H1 (cell line): ENCODE measurements around the gene IQCH. TPM values are rescaled to one million over a fixed set of nuclear protein-coding genes. Genes with fewer than 3 reads are reported as not detected.

Experiments
- CTCF ChIA-PET: fragments of 300-600 bp; sonication (Branson Sonifier 250); formaldehyde crosslinking; loops from one replicate; lab custom pipeline; 2021; ENCODE audit not compliant: partially characterized antibody; lab: Charles Lee
- POLR2A ChIA-PET: fragments of 300-600 bp; sonication (Branson Sonifier 250); formaldehyde crosslinking; loops from one replicate; lab custom pipeline; 2021; ENCODE audit warnings: inconsistent platforms; ENCODE audit not compliant: partially characterized antibody; lab: Charles Lee
- DNase-seq, 2 experiments: peaks; one replicate each; pipeline versions ENCODE4 v3.0.0 to v3.0.0-alpha.2; 2010 to 2022; ENCODE audit warnings: low spot score in 2 of 2, low read depth in 1 of 2, mixed read lengths in 1 of 2
- FAIRE-seq: peaks from 2 replicates; lab custom pipeline; 2011; peaks lifted over from hg19 to GRCh38; lab: Jason Lieb, UNC
- H2AFZ ChIP-seq: 2 replicates; pipeline ENCODE4 v1.8.1; 2012; ENCODE audit warnings: low read length, inconsistent platforms
- H2AK5ac ChIP-seq: 2 replicates; pipeline ENCODE4 v1.6.1; 2013; ENCODE audit warnings: low read depth, low read length
- H2BK120ac ChIP-seq: replicated peaks from 2 replicates; pipeline ENCODE3; 2013; ENCODE audit warnings: low read depth, low read length, inconsistent platforms
- H2BK12ac ChIP-seq: 2 replicates; pipeline ENCODE4 v1.6.1; 2013; ENCODE audit warnings: low read depth, low read length
- H2BK15ac ChIP-seq: 2 replicates; pipeline ENCODE4 v1.6.1; 2013; ENCODE audit warnings: low read length
- H2BK20ac ChIP-seq: 2 replicates; pipeline ENCODE4 v1.6.1; 2013; ENCODE audit warnings: low read length
- H2BK5ac ChIP-seq: 2 replicates; pipeline ENCODE4 v1.6.1; 2013; ENCODE audit warnings: low read depth, low read length
- H3K14ac ChIP-seq: 2 replicates; pipeline ENCODE4 v1.6.1; 2013; ENCODE audit warnings: inconsistent platforms; ENCODE audit not compliant: insufficient read length
- H3K18ac ChIP-seq: 2 replicates; pipeline ENCODE4 v1.6.1; 2013; ENCODE audit warnings: low read length; ENCODE audit errors: extremely low read depth
- H3K23ac ChIP-seq: 2 replicates; pipeline ENCODE4 v1.6.1; 2013; ENCODE audit warnings: inconsistent platforms; ENCODE audit not compliant: insufficient read length
- H3K23me2 ChIP-seq: 2 replicates; pipeline ENCODE4 v1.6.1; 2013; ENCODE audit warnings: low read depth, low read length
- H3K27ac ChIP-seq: 2 replicates; pipeline ENCODE4 v1.6.1; 2011; ENCODE audit warnings: low read depth, low read length, inconsistent platforms
- H3K27me3 ChIP-seq, 4 experiments: replicated peaks in 1 of 4; 1 replicate in 1 of 4; 2 replicates in 3 of 4; pipeline versions ENCODE4 v1.6.1 to v1.8.1; 2011 to 2013; ENCODE audit warnings: low read length in 3 of 4, mild to moderate bottlenecking in 3 of 4, inconsistent platforms in 2 of 4, mixed read lengths in 2 of 4, moderate library complexity in 1 of 4; ENCODE audit not compliant: control insufficient read depth in 3 of 4, insufficient read depth in 3 of 4; ENCODE audit errors: extremely low read depth in 1 of 4
- H3K36me3 ChIP-seq, 4 experiments: 2 replicates each; pipeline versions ENCODE4 v1.6.1 to v1.8.1; 2011 to 2013; ENCODE audit warnings: mild to moderate bottlenecking in 4 of 4, low read length in 3 of 4, moderate library complexity in 2 of 4, control low read depth in 1 of 4, inconsistent platforms in 1 of 4; ENCODE audit not compliant: insufficient read depth in 4 of 4, control insufficient read depth in 2 of 4
- H3K4ac ChIP-seq: replicated peaks from 2 replicates; pipeline ENCODE3; 2013; ENCODE audit warnings: low read length, low read depth, mixed read lengths, inconsistent platforms; ENCODE audit not compliant: insufficient read length
- H3K4me1 ChIP-seq, 4 experiments: replicated peaks in 1 of 4; 1 replicate in 1 of 4; 2 replicates in 3 of 4; pipeline versions ENCODE4 v1.6.1 to v1.8.1; 2011 to 2013; ENCODE audit warnings: low read length in 3 of 4, inconsistent platforms in 2 of 4, mixed read lengths in 1 of 4; ENCODE audit not compliant: insufficient read depth in 4 of 4, control insufficient read depth in 3 of 4
- H3K4me2 ChIP-seq, 2 experiments: 2 replicates each; pipeline versions ENCODE4 v1.6.1 to v1.8.1; 2011 to 2013; ENCODE audit warnings: low read depth in 2 of 2, low read length in 2 of 2, control low read depth in 1 of 2, inconsistent platforms in 1 of 2, mild to moderate bottlenecking in 1 of 2; ENCODE audit not compliant: insufficient read depth in 1 of 2
- H3K4me3 ChIP-seq, 4 experiments: fragments of 200-600, 300-600 bp in 1 of 4; sonication (generic), shearing (Covaris generic), sonication (Bioruptor Twin) in 1 of 4; 2 replicates each; pipeline versions ENCODE4 v1.5.1 to v1.8.1; 2011 to 2016; ENCODE audit warnings: low read length in 4 of 4, low read depth in 3 of 4, control low read depth in 2 of 4, inconsistent platforms in 2 of 4, mild to moderate bottlenecking in 2 of 4, mixed read lengths in 1 of 4, moderate library complexity in 1 of 4; ENCODE audit not compliant: insufficient read depth in 2 of 4; ENCODE audit errors: extremely low read depth in 1 of 4
- H3K56ac ChIP-seq: replicated peaks from 2 replicates; pipeline ENCODE3; 2013; ENCODE audit warnings: low read depth, mild to moderate bottlenecking, mixed read lengths, low read length, inconsistent platforms; ENCODE audit not compliant: insufficient read length
- H3K79me1 ChIP-seq: 2 replicates; pipeline ENCODE4 v1.6.1; 2013; ENCODE audit warnings: low read depth, low read length, control low read depth
- H3K79me2 ChIP-seq, 2 experiments: 2 replicates each; pipeline versions ENCODE4 v1.6.1 to v1.8.1; 2012 to 2013; ENCODE audit warnings: low read length in 2 of 2, mild to moderate bottlenecking in 2 of 2, inconsistent platforms in 1 of 2; ENCODE audit not compliant: insufficient read depth in 2 of 2, control insufficient read depth in 1 of 2
- H3K9ac ChIP-seq, 4 experiments: replicated peaks in 1 of 4; 1 replicate in 1 of 4; 2 replicates in 3 of 4; pipeline versions ENCODE4 v1.6.1 to v1.8.1; 2011 to 2013; ENCODE audit warnings: low read depth in 3 of 4, low read length in 3 of 4, control low read depth in 2 of 4, mild to moderate bottlenecking in 2 of 4, moderate library complexity in 2 of 4, inconsistent platforms in 1 of 4; ENCODE audit errors: extremely low read depth in 1 of 4
- H3K9me3 ChIP-seq, 2 experiments: 2 replicates each; pipeline versions ENCODE4 v1.6.1 to v1.8.1; 2012 to 2013; ENCODE audit warnings: mild to moderate bottlenecking in 2 of 2, moderate library complexity in 2 of 2, control low read depth in 1 of 2, inconsistent platforms in 1 of 2, low read depth in 1 of 2, low read length in 1 of 2, mixed read lengths in 1 of 2; ENCODE audit not compliant: insufficient read depth in 2 of 2
- H4K20me1 ChIP-seq, 2 experiments: replicated peaks in 1 of 2; 2 replicates each; pipeline versions ENCODE3 to v1.8.1; 2011 to 2013; ENCODE audit warnings: inconsistent platforms in 2 of 2, low read length in 2 of 2, mild to moderate bottlenecking in 1 of 2; ENCODE audit not compliant: insufficient read depth in 2 of 2, control insufficient read depth in 1 of 2
- H4K5ac ChIP-seq: 2 replicates; pipeline ENCODE4 v1.6.1; 2013; ENCODE audit warnings: low read length, low read depth, mixed read lengths, inconsistent platforms; ENCODE audit not compliant: insufficient read length
- H4K8ac ChIP-seq: 2 replicates; pipeline ENCODE4 v1.8.0; 2013; ENCODE audit warnings: mild to moderate bottlenecking, moderate library complexity, low read length, inconsistent platforms; ENCODE audit not compliant: insufficient read depth; ENCODE audit errors: extremely low read depth
- H4K91ac ChIP-seq: replicated peaks from 2 replicates; pipeline ENCODE3; 2013; ENCODE audit warnings: low read length, mixed read lengths, inconsistent platforms; ENCODE audit not compliant: insufficient read length
- NRF1 ChIP-seq: IDR thresholded peaks from 2 replicates; pipeline ENCODE4 v1.6.1; 2011; ENCODE audit warnings: mild to moderate bottlenecking, low read depth, low read length, improper control_type of control experiment
- RAD21 ChIP-seq, 2 experiments: IDR thresholded peaks in 1 of 2; conservative IDR thresholded peaks in 1 of 2; 2 replicates each; pipeline ENCODE4 v1.6.1; 2011; ENCODE audit warnings: low read depth in 2 of 2, low read length in 2 of 2, improper control_type of control experiment in 1 of 2, inconsistent platforms in 1 of 2, mild to moderate bottlenecking in 1 of 2, moderate library complexity in 1 of 2
- WGBS, 2 experiments: shearing (Covaris generic) in 1 of 2; methylation state at CpG; one replicate each; pipeline versions ENCODE4 v1.1.6 to v1.1.7; 2013 to 2015; ENCODE audit warnings: low lambda C conversion rate in 2 of 2, mixed read lengths in 2 of 2, inconsistent platforms in 1 of 2, low coverage in 1 of 2, missing lambda C conversion rate in 1 of 2; ENCODE audit not compliant: insufficient replicate concordance in 2 of 2, insufficient coverage in 1 of 2, insufficient read length in 1 of 2; ENCODE audit errors: extremely low coverage in 1 of 2, missing lambda C conversion rate in 1 of 2; 5-methylcytosine and 5-hydroxymethylcytosine counted together
- polyA plus RNA-seq, 7 experiments: library from polyadenylated mRNA; depleted of rRNA in 3 of 7; stranded (reverse) in 5 of 7; unstranded in 2 of 7; fragments of >200 nt in 5 of 7; fragments of 200-250 nt in 2 of 7; gene quantifications; 1 replicate in 5 of 7; 2 replicates in 1 of 7; 4 replicates in 1 of 7; pipeline versions ENCODE4 v1.2.1 to v1.2.3, GENCODE V29; 2011 to 2013; ENCODE audit warnings: missing spikeins in 2 of 7, mixed read lengths in 2 of 7
- total RNA-seq: library from RNA; stranded (reverse); fragmentation: NEBNext Ultra II Directional; extraction: Animal tissue kit (Norgen Biotek cat#: 25700); gene quantifications from 2 replicates; pipeline ENCODE4 v1.2.1, GENCODE V29; 2021
- TF ChIP-seq, protein P1 (sequence below), 3 experiments: IDR thresholded peaks; 1 replicate in 2 of 3; 2 replicates in 1 of 3; pipeline versions ENCODE4 v1.5.1 to v1.6.1; 2011; ENCODE audit warnings: low read length in 3 of 3, mild to moderate bottlenecking in 3 of 3, inconsistent platforms in 2 of 3, low read depth in 1 of 3, moderate library complexity in 1 of 3; ENCODE audit not compliant: insufficient read depth in 1 of 3; ENCODE audit errors: control extremely low read depth in 1 of 3

IQCH gene
- total and polyA plus RNA-seq, 2 of the 8 experiments (the other 6 are each of a cell fraction or from before 2014, with no cell fraction given) = 0.60 to 1.9 TPM

DNA sequence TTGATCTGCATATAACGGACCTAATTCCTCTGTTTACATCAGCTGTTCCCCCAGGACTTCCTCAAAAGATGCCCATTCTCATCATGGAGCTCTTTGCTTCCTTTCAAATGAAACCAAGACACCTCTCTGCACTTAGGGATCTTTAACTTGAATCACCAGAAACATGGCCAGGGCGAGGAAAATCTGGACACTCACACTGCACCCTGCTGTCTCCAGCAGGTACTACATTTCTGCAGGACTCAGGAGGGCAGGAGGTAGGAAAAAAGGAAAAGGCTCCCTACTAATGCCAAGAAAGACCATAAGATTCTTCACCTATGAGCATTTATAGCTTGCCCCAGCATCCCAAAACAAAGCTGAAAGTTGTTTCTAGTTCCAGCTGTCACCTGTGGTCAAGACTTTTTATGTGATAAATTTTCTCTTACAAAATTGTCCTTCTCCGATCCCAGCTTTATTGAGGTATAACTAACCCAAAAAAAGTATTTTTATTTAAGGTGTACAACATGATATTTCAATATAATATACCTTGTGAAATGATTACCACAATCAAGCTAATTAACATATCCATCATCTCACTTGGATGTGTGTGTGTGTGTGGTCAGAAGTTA, 179.0 kb downstream of the IQCH start:
- Histone ChIP-seq H4K91ac (no peak overlapping the region), H4K20me1 (no peaks in the 10 kb centered on the region), H3K79me2 (no peaks in the 10 kb centered on the region), H3K9ac (no peak overlapping the region), H2BK15ac (no peak overlapping the region), H2BK5ac (no peak overlapping the region), H3K79me1 (no peaks in the 10 kb centered on the region), H2BK20ac (no peak overlapping the region), H4K5ac (no peak overlapping the region), H3K18ac (no peak overlapping the region), H3K14ac (no peak overlapping the region), H3K56ac (no peak overlapping the region), H3K36me3 (no peaks in the 10 kb centered on the region), H3K9me3 (no peaks in the 10 kb centered on the region), H3K4me2 (no peak overlapping the region), H3K23me2 (no peaks in the 10 kb centered on the region), H3K23ac (no peak overlapping the region), H3K4ac (no peak overlapping the region), H3K4me3 (no peak overlapping the region), H2AK5ac (no peak overlapping the region), H3K27me3 (no peaks in the 10 kb centered on the region), H3K27ac (no peak overlapping the region), H3K4me1 (peaks cover 0 to 6% (median 0%) of the 10 kb centered on the region in 4 experiments; a peak in 1 of 7 replicates), H4K8ac (no peak overlapping the region), H2BK12ac (no peak overlapping the region), H2BK120ac (no peak overlapping the region), H2AFZ (no peak overlapping the region)
- ChIA-PET POLR2A (interaction anchor here (1.4 kb wide), 1 partner anchor 11 kb away, joined by 4 read pairs; no protein-coding TSS in a partner anchor), CTCF (interaction anchor here (0.5 to 2.1 kb wide), 51 partner anchors 10 to 502 kb away, joined by 3 to 29 read pairs (median 3); partner anchors contain the start of gene SKOR1)
- peak; percentile 7 to 79 for DNase-seq
- TF ChIP-seq, protein P1, sequence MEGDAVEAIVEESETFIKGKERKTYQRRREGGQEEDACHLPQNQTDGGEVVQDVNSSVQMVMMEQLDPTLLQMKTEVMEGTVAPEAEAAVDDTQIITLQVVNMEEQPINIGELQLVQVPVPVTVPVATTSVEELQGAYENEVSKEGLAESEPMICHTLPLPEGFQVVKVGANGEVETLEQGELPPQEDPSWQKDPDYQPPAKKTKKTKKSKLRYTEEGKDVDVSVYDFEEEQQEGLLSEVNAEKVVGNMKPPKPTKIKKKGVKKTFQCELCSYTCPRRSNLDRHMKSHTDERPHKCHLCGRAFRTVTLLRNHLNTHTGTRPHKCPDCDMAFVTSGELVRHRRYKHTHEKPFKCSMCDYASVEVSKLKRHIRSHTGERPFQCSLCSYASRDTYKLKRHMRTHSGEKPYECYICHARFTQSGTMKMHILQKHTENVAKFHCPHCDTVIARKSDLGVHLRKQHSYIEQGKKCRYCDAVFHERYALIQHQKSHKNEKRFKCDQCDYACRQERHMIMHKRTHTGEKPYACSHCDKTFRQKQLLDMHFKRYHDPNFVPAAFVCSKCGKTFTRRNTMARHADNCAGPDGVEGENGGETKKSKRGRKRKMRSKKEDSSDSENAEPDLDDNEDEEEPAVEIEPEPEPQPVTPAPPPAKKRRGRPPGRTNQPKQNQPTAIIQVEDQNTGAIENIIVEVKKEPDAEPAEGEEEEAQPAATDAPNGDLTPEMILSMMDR (IDR thresholded peaks at IDR 0.05; ENCODE audit: control extremely low read depth in 1 of 3, insufficient read depth in 1 of 3, low read depth in 1 of 3, low read length in 3 of 3) = peak; percentile 69 to 80 (median 72)
- TF ChIP-seq RAD21 (IDR thresholded peaks at IDR 0.05 in 1 of 2, conservative IDR thresholded peaks at IDR 0.05 in 1 of 2; ENCODE audit: low read depth in 2 of 2, low read length in 2 of 2) = peak; percentile 80 to 86
- no peak for TF ChIP-seq NRF1
- 47% methylated on average over 3 of the region's 3 CpGs; no CpG with 5 or more reads in 1 of the 2 experiments for WGBS, 2 experiments
- FAIRE-seq = peak; percentile 98
